K562 (cell line): ENCODE measurements around the gene DDX54. TPM values are rescaled to one million over a fixed set of nuclear protein-coding genes. Genes with fewer than 3 reads are reported as not detected.
A peak's percentile ranks its signal among the peaks of the same experiment; 100 is the strongest.

Experiments
- AFF4 ChIP-seq: sonication (generic); formaldehyde crosslinking; IDR thresholded peaks from 2 replicates; pipeline ENCODE4 v1.8.0; 2023; ENCODE audit warnings: mild to moderate bottlenecking, missing genetic modification reagents
- ARID3A ChIP-seq: IDR thresholded peaks from 2 replicates; pipeline ENCODE4 v1.6.1; 2012; ENCODE audit warnings: low read depth, low read length, improper control_type of control experiment, borderline replicate concordance
- CBX1 ChIP-seq: sonication (generic); IDR thresholded peaks from 2 replicates; pipeline ENCODE4 v1.6.1; 2016; ENCODE audit warnings: antibody characterized with exemption, low read depth, mild to moderate bottlenecking
- DIDO1 ChIP-seq: fragments of 450-650 bp; IDR thresholded peaks from 2 replicates; pipeline ENCODE4 v1.6.1; 2016; ENCODE audit warnings: low read depth, missing biosample characterization, missing genetic modification characterization
- DPF2 ChIP-seq: fragments of 450-650 bp; IDR thresholded peaks from 2 replicates; pipeline ENCODE4 v1.6.1; 2016
- ELF4 ChIP-seq: fragments of 450-650 bp; formaldehyde crosslinking; IDR thresholded peaks from 2 replicates; pipeline ENCODE4 v1.4.0; 2022; ENCODE audit warnings: missing genetic modification characterization
- FOXJ3 ChIP-seq: sonication (generic); formaldehyde crosslinking; IDR thresholded peaks from 2 replicates; pipeline ENCODE4 v1.4.0; 2020; ENCODE audit warnings: mild to moderate bottlenecking, missing genetic modification reagents
- HMGXB4 ChIP-seq: sonication (generic); formaldehyde crosslinking; IDR thresholded peaks from 2 replicates; pipeline ENCODE4 v1.8.1; 2023; ENCODE audit warnings: mild to moderate bottlenecking, missing genetic modification reagents
- HNRNPLL ChIP-seq: fragments of 200-400 bp; formaldehyde crosslinking; IDR thresholded peaks from 2 replicates; pipeline ENCODE4 v1.6.1; 2017; ENCODE audit warnings: low read length, low read depth, mild to moderate bottlenecking; ENCODE audit not compliant: poor library complexity, severe bottlenecking
- MAZ ChIP-seq, 2 experiments: fragments of 450-650 bp in 1 of 2; sonication (generic) in 1 of 2; formaldehyde crosslinking; IDR thresholded peaks in 1 of 2; conservative IDR thresholded peaks in 1 of 2; 2 replicates each; pipeline versions ENCODE4 v1.4.0 to v1.5.0; 2020; ENCODE audit warnings: mild to moderate bottlenecking in 1 of 2, missing genetic modification reagents in 1 of 2
- POLR2H ChIP-seq: IDR thresholded peaks from 2 replicates; pipeline ENCODE4 v1.6.1; 2016; ENCODE audit warnings: missing genetic modification characterization, low read depth, mild to moderate bottlenecking, control low read depth, missing compliant biosample characterization, moderate library complexity
- PTTG1 ChIP-seq: fragments of 450-650 bp; IDR thresholded peaks from 2 replicates; pipeline ENCODE4 v1.6.1; 2016; ENCODE audit warnings: low read depth, mild to moderate bottlenecking, missing genetic modification characterization, missing compliant biosample characterization
- RBFOX2 ChIP-seq: fragments of 200-400 bp; formaldehyde crosslinking; IDR thresholded peaks from 2 replicates; pipeline ENCODE4 v1.6.1; 2017; ENCODE audit warnings: low read depth, mild to moderate bottlenecking, low read length, moderate library complexity
- STAT5A ChIP-seq: IDR thresholded peaks from 2 replicates; pipeline ENCODE4 v1.6.1; 2012; ENCODE audit warnings: low read length, inconsistent platforms, borderline replicate concordance
- TEAD4 ChIP-seq, 2 experiments: sonication (generic) in 1 of 2; formaldehyde crosslinking in 1 of 2; IDR thresholded peaks; 2 replicates each; pipeline versions ENCODE4 v1.6.1 to v1.8.0; 2012 to 2022; ENCODE audit warnings: borderline replicate concordance in 1 of 2, inconsistent platforms in 1 of 2, low read length in 1 of 2, mild to moderate bottlenecking in 1 of 2, missing genetic modification reagents in 1 of 2
- ZKSCAN1 ChIP-seq: fragments of 150-350 bp; IDR thresholded peaks from 2 replicates; pipeline ENCODE4 v1.6.1; 2016; ENCODE audit warnings: low read depth, low read length
- ZKSCAN8 ChIP-seq: fragments of 200-800 bp; sonication (Bioruptor generic); IDR thresholded peaks from 2 replicates; pipeline ENCODE4 v1.6.1; 2016; ENCODE audit warnings: missing genetic modification characterization, missing compliant biosample characterization
- ZNF134 ChIP-seq: fragments of 250-450 bp; sonication (Bioruptor Pico); conservative IDR thresholded peaks from 2 replicates; pipeline ENCODE4 v1.4.0; 2020
- ZNF175 ChIP-seq: fragments of 200-800 bp; sonication (Bioruptor generic); IDR thresholded peaks from 2 replicates; pipeline ENCODE4 v1.6.1; 2016; ENCODE audit warnings: low read depth, mild to moderate bottlenecking, missing genetic modification characterization, missing compliant biosample characterization
- polyA plus RNA-seq, 8 experiments: library from polyadenylated mRNA; depleted of rRNA in 4 of 8; stranded (reverse) in 5 of 8; unstranded in 3 of 8; fragments of >200 nt; fragmentation: Nextera tagmentation in 2 of 8; fragmentation: Illumina TruSeq in 1 of 8; extraction: Ambion mirVana in 2 of 8; extraction: Trizol in 1 of 8; gene quantifications; 2 replicates each; pipeline versions ENCODE4 v1.2.1 to v1.2.3, GENCODE V29; 2011 to 2014; ENCODE audit warnings: inconsistent platforms in 1 of 8, missing spikeins in 1 of 8
- total RNA-seq, 7 experiments: library from RNA; depleted of rRNA in 6 of 7; stranded (reverse); fragments of >200 nt in 6 of 7; fragmentation: Illumina TruSeq in 2 of 7; extraction: Trizol in 2 of 7; gene quantifications; 2 replicates each; pipeline versions ENCODE4 v1.2.1 to v1.2.3, GENCODE V29; 2011 to 2021; ENCODE audit warnings: low replicate concordance in 1 of 7

The DDX54 gene
- total and polyA plus RNA-seq, 9 of the 15 experiments (the other 6 are each of a cell fraction or from before 2014, with no cell fraction given), result 1.4 to 135 (median 51.4) TPM

- no peak for TF ChIP-seq AFF4 (CRISPR knock-in tag)
- TF ChIP-seq POLR2H (tag), result no peak
- no peak for TF ChIP-seq DPF2
- no peak for TF ChIP-seq ZNF175
- TF ChIP-seq ELF4 (CRISPR knock-in tag), result no peak
- no peak for TF ChIP-seq DIDO1
- no peak for TF ChIP-seq CBX1
- TF ChIP-seq ZNF134, result no peak
- no peak for TF ChIP-seq FOXJ3
- no peak for TF ChIP-seq PTTG1 (tag)
- TF ChIP-seq MAZ (CRISPR knock-in tag; conservative IDR thresholded peaks at IDR 0.05 in 1 of 2, IDR thresholded peaks at IDR 0.05 in 1 of 2), result no peak
- TF ChIP-seq STAT5A, result 0 out of 2 replicates have a peak, but pooled peaks have one; percentile 26
- TF ChIP-seq RBFOX2, result peak; percentile 41
- TF ChIP-seq HMGXB4 (CRISPR knock-in tag), result no peak
- no peak for TF ChIP-seq TEAD4 (IDR thresholded peaks at IDR 0.05; ENCODE audit: low read length)
- no peak for TF ChIP-seq TEAD4 (CRISPR knock-in tag; IDR thresholded peaks at IDR 0.05; ENCODE audit: borderline replicate concordance)
- TF ChIP-seq ZKSCAN8 (CRISPR knock-in tag), result peak; percentile 94
- no peak for TF ChIP-seq HNRNPLL
- TF ChIP-seq ARID3A, result no peak
- TF ChIP-seq ZKSCAN1, result no peak
Measured at GRCh38 chr12:113162102-113163029, 22.9 kb downstream of the DDX54 start (continued).
